SW480 (cell line): ENCODE data around the gene ZNF385B.
"Not testable (repeated sequence)": the region's sequence is repeated elsewhere in the genome, so short reads cannot be mapped to it uniquely, and the experiment has no call there.

ENCODE experiments used
- DNase-seq: peaks from one replicate; pipeline ENCODE4 v3.0.0-alpha.2; 2016; ENCODE audit warnings: low spot score

The ZNF385B gene

GRCh38 chr2:179677746-179678505 lies 183.5 kb downstream of the ZNF385B start:
- DNase-seq = no peak

- no peak for DNase-seq
These were observed 184.2 kb downstream of the ZNF385B start for GRCh38 chr2:179677077-179677688.

GRCh38 chr2:179675435-179675834 lies 186.0 kb downstream of the ZNF385B start:
- DNase-seq = no peak

DNA sequence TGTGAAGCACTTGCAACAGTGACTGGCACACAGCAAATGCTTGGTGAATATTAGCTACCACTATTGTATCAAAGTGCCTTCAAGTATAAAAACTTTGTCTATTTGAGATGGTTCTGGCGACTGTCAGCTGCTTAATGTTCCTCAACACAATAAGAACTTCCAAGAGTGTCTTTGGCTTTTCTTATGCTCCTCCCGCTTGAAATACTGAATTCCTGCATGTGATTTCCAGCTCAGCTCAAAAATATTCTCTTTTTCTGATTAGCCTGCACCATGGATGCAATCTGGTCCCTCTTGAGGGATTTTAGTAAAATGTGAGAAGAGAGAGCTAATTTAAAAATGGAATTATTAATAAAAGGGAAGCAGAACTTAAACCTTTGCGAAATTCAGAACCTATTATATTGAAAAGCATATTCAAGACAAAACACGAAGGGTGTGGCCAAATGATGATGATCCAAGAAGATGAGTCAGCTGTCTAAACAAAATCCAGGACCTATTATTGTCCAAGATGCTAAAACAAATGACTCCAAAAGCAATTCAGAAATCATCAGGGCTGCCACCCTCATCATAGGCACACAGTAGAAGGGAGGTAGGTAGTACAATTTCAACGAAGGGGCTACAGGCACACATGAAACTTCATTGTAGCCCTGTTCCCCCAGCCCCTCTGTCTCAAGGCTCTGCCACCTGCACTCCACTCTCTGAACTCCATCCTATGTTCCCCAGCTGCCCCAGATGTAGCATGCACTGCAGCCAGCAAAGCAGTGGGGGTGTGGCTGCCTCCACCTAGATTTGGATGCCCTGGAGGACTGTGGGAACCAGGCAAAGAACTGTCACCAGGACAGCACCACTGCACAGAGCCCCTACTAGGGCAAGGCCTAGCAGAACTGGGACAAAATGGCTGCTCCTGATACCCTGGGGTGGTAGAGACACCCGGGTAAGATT lies 190.1 kb downstream of the ZNF385B start:
- DNase-seq = no peak

DNA sequence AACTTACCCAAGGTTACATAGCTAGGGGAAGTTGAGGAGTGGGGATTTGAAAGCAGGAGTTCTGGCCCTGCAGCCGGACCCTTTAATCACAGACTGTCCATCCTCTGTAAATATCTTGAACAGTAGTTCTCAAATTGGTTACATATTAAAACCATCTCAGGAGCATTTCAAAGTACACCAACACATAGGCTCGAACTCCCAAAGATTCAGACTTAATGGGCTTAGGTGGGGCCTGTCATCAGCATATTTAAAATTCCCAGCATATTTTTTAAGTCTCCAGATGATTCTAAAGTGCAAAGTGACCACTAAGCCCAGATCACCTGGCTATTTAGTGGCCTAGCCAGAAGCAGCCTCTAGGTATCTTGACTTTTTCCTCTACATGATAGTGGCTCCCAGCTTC lies 192.2 kb downstream of the ZNF385B start:
- DNase-seq = no peak

DNA sequence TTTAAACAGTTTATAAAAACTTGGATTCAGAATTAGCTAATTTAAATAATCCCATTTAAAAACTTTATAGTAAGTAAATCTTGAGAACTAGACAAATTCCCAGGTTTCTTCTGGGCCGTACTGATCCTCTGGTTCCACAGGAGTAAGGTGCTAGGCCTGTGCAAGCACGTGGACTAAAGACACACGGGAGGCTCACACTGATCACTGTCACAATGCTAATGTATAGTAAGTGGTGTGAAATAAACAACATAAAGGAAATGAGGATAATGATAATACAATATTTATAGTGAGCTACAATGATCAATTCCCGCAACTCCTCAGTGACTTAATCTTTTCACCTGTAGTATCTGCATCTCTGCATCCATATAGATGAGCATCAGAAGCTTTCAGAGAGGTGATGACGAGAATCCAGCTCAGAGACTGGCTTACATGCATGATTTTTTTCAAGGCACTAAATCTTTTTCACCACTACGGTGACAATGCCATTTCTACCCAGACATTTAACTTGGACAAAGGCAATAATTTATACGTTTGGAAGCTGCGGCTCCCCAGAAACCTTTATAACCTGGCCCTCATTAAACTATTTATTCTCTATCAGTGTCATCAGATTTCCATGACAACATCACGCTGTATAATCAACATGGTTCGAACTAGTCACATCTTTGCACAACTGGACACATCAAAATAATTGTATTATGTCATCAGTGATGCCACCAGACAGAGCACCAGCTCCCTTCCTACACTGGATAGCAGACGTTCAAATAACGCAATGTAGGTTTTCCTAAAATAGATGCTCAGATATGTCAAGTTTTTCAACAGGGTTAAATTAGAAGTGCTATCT lies 196.2 kb downstream of the ZNF385B start:
- no peak for DNase-seq

DNA sequence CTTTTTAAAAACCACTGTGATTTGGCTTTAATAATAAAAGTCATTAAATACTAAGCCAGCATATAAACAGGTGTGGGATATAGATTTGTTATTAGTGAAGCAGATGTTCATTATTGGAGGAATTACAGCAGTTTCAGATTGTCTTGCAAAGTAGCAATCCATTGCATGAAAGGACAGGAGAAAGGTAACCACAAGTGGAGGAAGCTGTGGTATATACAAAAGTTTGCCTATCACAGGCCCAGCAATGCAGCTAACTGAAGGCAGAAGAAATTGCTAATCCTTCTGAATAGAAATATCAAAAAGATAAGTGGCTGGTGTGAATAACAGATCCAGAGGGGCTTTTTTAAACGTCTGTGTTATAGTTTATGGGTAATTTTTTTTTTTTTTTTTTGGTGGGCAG lies 199.4 kb downstream of the ZNF385B start:
- DNase-seq = no peak

DNA sequence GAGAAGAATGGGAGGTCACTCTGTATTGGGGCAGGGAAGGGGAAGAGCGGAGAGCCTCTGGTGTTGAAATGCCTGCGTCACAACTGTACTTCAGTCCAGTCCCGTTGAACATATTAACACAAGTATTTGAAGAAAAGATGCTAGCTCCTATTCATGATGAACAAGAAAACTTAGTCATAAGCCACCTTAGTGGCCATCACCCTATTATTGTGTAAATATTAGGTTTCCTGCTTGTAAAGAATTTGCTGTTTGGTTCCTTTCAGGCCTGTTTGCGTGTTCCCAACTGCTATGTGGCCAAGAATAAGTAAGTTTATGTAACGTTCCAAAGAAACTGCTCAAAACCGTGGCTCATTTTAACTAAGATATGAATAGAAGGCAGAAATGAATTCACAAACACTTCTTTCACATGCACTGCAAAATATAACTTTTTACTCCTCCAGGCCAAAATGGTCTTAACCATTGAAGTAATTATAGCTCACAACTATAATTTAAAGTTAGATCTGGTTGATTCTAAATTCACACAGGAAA lies 204.3 kb downstream of the ZNF385B start:
- no peak for DNase-seq

DNA sequence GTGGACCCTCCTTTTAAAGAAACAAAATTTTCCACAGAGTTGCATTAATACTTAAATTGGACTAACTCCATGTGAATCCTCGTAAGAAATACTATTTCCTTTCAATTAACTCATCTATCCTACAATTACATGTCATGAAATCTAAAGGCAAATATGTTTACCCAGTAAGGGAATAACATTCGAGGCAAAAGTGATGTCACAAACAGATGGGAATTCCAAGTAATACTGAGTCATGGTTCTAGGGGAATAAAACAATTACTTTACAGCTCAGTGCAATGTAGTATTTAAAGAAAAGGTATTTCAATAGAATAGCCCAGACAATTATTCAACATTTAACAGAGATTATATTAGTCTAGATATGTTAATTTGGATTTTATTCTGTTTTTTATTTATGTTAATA lies 205.8 kb downstream of the ZNF385B start:
- DNase-seq = no peak

- DNase-seq = no peak
These were observed 206.6 kb downstream of the ZNF385B start for GRCh38 chr2:179654806-179655205.

DNA sequence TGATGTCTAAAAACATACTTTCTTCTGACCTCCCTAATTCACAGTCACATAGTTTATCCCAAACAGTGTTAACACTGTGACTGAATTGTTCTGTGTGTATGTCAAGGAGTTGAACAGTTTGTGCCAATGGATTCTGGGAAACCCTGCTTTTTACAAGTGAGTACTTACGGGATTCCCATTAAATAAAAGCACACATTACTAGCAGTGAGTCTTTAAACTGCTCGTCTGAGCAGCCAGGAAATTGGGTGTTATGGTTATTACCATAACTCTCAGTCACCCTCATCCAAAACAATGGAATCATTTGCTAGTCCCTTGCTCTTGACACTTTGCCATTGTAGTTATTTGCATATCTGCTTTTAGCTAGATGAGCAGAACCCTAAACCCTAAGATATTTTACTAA lies 209.1 kb downstream of the ZNF385B start:
- DNase-seq = no peak

GRCh38 chr2:179650420-179650819 lies 211.0 kb downstream of the ZNF385B start:
- DNase-seq = no peak

GRCh38 chr2:179646862-179647587 lies 214.4 kb downstream of the ZNF385B start:
- no peak for DNase-seq

DNA sequence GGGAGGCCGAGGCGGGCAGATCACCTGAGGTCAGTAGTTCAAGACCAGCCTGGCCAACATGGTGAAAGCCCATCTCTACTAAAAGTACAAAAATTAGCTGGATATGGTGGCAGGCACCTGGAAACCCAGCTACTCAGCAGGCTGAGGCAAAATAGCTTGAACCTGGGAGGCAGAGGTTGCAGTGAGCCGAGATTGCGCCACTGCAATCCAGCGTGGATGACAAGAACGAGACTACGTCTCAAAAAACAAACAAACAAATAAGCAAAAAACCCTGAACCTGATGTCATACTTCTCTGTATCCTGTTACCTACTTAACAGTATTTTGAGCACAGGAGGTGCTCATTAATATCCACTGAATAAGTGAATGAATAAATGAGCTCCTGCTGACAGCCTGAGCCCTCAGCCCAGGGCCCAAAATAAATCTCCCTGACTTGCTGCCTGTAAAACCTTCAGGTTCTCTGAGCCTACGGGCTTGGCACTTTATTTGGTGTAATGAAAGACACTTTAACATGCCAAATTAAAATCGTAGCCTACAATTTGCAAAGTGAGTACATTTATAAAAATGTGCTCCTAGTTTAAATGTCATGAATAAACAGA lies 215.1 kb downstream of the ZNF385B start:
- no peak for DNase-seq

DNA sequence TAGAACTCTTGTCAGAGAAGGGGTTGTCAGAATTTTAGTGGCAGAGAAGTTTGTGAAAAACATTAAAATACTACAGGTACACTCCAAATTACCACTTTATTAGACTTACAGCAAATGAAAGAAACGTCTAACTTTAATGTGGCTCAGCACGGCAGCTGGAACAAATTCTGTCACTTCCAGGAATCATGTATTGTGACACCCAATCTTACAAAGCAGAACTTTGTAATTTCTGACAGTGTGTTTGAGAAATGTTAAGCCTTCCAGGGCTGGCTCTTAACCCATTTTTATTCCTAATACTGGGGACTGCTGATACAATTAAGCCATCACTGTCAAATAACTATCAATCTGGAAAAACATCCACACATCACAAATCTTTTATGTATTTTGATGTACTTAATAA lies 216.4 kb downstream of the ZNF385B start:
- no peak for DNase-seq

DNA sequence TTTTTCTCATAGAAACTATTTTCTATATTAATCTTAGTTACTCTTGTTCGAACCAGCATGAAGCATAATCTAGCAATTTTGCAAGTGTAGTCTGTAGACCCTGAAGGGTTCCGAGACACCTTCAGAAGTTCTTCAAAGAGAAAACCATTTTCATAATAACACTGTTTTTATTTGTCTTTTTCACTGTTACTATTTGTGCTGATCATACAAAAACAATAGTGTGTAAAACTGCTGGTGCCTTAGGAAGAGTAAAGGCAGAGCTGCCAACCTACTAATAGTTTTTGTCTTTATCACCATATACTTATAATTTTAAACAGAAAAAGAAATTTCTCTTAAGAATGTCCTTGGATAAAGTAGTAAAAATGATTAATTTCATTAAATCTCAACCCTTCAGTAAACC lies 218.9 kb downstream of the ZNF385B start:
- no peak for DNase-seq

DNA sequence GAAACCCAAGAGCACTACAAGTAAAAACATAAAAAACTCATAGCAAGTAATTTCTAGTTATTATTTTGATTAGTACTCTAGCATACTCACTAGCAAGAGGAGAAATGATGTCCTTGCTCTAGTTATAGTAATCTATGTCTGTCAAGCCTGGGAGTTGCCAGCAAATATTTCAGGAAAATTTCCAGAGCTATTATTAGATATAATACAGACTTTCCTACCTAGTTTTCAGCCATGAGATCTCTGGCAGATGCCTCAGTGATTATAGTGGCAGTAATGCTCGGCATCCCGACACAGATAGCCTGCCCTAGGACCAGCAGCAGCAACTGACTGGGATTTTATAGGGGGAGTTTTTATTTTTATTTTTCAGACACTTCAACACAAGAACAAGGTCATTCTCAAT lies 224.4 kb downstream of the ZNF385B start:
- DNase-seq = no peak

DNA sequence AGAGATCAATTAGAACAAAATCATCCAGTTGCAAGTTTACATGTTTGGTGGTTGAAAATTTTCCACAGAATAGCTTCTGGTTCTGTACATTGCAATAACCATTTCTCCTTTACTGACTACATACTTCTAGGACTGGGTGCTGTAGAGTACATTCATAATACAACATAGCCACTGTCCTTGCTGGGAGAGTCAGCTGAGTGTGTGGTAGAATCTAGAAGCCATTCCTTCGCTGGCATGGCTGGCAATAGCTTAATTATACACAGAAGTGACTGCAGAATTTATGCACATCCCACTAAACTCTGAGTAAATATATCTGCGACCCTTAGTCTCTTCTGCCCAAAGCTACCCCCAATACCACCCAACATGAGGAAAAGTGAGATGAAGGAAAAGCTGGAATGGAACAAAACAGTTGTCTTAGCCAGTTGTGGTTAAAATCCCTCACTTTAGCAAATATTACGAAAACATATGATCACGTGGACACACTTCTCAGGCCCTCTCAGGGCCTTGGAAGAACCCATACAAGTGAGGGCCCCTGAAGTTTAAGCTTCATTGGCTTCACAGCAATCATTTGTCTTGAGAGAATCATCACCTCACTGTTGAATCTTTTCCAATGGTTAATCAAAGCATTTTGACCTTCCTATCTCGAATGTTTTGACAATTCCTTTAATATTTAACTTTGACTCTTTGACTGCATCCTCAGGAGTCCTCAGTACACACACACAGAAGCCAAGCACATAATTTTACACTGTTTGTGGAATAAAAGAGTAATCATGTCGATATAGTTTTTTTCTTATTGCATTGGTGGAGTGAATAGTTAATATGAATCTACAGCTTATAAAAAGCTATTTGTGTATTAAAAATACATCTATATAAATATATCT lies 225.1 kb downstream of the ZNF385B start:
- no peak for DNase-seq

DNA sequence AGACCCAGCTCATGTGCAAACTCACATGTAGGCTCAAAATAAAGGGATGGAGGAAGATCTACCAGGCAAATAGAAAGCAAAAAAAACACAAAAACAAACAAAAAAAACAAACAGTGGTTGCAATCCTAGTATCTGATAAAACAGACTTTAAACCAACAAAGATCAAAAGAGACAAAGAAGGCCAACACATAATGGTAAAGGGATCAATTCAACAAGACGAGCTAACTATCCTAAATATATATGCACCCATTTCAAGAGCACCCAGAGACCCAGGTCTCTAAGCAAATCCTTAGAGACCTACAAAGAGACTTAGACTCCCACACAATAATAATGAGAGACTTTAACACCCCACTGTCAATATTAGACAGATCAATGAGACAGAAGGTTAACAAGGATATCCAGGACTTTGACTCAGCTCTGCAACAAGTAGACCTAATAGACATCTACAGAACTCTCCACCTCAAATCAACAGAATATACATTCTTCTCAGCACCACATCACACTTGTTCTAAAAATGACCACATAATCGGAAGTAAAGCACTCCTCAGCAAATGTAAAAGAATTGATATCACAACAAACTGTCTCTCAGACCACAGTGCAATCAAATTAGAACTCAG lies 229.5 kb downstream of the ZNF385B start:
- DNase-seq = not testable (repeated sequence)
